Activated T-helper 1 cell treated with Interleukin-2 at 50 U/mL for 16 hours (primary cell): ENCODE data around the gene ANKRD20A1.
"Not testable (repeated sequence)": the region's sequence is repeated elsewhere in the genome, so short reads cannot be mapped to it uniquely, and the experiment has no call there.

Source experiments
- DNase-seq: peaks from one replicate; pipeline ENCODE4 v3.0.0-alpha.2; 2020; ENCODE audit warnings: low read depth

ANKRD20A1 gene

DNA sequence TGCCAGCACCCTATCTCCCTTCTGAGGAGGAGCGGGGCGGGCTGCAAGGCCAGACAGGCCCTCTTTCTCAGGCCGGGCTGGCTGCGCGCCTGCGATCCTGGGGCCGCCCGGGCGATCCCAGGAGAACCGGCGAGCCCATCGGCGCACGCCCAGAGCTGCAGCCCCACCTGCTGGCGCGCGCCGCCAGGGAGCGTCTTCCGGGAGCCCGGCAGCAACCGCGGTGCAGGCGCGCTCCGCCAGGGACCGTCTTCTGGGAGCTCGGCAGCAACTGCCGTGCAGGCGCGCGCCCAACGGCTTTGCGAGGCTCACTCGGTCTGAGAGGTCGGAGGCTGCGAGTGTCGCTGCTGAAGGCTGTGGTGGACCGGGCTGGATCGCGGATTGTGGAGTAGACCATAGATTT, at the start of gene ANKRD20A1:
ANKRD20A1 (plus strand) TSS at position 61 of the 400 bp plus-strand sequence. CDS start 496 bp downstream, outside the sequence.
- not testable (repeated sequence) for DNase-seq

DNA sequence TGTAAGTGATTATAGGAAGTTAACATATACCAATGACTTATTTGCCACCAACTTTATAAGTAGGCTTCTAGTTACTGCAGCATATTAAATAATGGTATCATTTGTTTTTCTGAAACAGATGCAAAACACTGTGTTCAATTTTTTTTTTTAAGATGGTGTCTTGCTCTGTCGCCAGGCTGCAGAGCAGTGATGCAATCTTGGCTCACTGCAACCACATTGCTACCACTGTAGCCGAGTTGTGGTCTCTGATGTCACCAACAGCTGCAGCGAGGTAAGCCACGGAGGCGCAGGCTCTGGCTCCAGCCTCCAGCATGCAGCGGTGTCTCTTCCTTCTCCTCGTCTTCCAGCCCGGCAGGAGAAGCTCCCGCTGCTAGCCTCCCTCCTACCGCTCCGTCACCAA, 26.6 kb upstream of the ANKRD20A1 start:
- not testable (repeated sequence) for DNase-seq
